ENCODE measurements around the gene TMEM179.

- TF ChIP-seq CTCF (IDR thresholded peaks at IDR 0.05), result no peak
- TF ChIP-seq POLR2A (IDR thresholded peaks at IDR 0.05), result no peak
These were observed 22.6 kb downstream of the TMEM179 start for GRCh38 chr14:104582005-104582404.

All from lower leg skin (tissue), 3 donors.